ENCODE data around the gene FNDC3A. TPM values are rescaled to one million over a fixed set of nuclear protein-coding genes. Genes with fewer than 3 reads are reported as not detected.
"Not testable (repeated sequence)": the region's sequence is repeated elsewhere in the genome, so short reads cannot be mapped to it uniquely, and the experiment has no call there.

The FNDC3A gene
- total and polyA plus RNA-seq, 4 donors, result 17.6 to 87.6 (median 34.5) TPM

DNA sequence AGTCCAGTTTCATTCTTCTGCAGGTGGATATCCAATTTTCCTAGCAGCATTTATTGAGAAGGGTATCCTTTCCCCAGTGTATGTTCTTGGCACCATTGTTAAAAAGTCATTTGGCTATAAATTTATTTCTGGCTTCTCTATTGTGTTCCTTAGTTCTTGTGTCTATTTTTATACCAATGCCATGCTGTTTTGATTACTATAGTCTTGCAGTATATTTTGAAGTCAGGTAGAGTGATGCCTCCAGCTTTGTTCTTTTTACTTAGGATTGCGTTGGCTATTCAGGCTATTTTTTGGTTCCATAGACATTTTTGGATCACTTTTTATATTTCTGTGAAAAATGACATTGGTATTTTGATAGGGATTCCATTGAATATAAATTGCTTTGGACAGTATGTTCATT lies 172.7 kb downstream of the FNDC3A start:
- ATAC-seq (ENCODE audit: insufficient read depth, low FRiP score) (no peak), DNase-seq (no peak)
- no peak overlapping the region for H3K9ac ChIP-seq (ENCODE audit: insufficient read depth in 1 of 2, low read length in 2 of 2)
- H3K36me3 ChIP-seq (ENCODE audit: control insufficient read depth in 4 of 4, insufficient read depth in 4 of 4, low read length in 4 of 4), result peaks cover 7 to 65% (median 23%) of the 10 kb centered on the region in 4 donors
- WGBS, 2 donors, result 98 to 100% methylated on average over 1 of the region's 1 CpG
- no peaks in the 10 kb centered on the region for H3K27me3 ChIP-seq (ENCODE audit: control insufficient read depth in 3 of 3, insufficient read depth in 3 of 3, low read length in 2 of 3)
- peaks cover 0 to 10% (median under 1%) of the 10 kb centered on the region in 4 donors for H3K9me3 ChIP-seq (ENCODE audit: control insufficient read depth in 4 of 4, insufficient read depth in 3 of 4, low read length in 3 of 4)
- TF ChIP-seq, protein P1, sequence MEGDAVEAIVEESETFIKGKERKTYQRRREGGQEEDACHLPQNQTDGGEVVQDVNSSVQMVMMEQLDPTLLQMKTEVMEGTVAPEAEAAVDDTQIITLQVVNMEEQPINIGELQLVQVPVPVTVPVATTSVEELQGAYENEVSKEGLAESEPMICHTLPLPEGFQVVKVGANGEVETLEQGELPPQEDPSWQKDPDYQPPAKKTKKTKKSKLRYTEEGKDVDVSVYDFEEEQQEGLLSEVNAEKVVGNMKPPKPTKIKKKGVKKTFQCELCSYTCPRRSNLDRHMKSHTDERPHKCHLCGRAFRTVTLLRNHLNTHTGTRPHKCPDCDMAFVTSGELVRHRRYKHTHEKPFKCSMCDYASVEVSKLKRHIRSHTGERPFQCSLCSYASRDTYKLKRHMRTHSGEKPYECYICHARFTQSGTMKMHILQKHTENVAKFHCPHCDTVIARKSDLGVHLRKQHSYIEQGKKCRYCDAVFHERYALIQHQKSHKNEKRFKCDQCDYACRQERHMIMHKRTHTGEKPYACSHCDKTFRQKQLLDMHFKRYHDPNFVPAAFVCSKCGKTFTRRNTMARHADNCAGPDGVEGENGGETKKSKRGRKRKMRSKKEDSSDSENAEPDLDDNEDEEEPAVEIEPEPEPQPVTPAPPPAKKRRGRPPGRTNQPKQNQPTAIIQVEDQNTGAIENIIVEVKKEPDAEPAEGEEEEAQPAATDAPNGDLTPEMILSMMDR (IDR thresholded peaks at IDR 0.05; ENCODE audit: control extremely low read depth, extremely low read depth), result no peak
- no peak overlapping the region for H3K27ac ChIP-seq (ENCODE audit: low read depth in 1 of 2, low read length in 1 of 2)
- H3K4me1 ChIP-seq (ENCODE audit: control insufficient read depth in 5 of 5, insufficient read depth in 5 of 5, low read length in 5 of 5), result no peaks in the 10 kb centered on the region
- no peak overlapping the region for H3K4me3 ChIP-seq

DNA sequence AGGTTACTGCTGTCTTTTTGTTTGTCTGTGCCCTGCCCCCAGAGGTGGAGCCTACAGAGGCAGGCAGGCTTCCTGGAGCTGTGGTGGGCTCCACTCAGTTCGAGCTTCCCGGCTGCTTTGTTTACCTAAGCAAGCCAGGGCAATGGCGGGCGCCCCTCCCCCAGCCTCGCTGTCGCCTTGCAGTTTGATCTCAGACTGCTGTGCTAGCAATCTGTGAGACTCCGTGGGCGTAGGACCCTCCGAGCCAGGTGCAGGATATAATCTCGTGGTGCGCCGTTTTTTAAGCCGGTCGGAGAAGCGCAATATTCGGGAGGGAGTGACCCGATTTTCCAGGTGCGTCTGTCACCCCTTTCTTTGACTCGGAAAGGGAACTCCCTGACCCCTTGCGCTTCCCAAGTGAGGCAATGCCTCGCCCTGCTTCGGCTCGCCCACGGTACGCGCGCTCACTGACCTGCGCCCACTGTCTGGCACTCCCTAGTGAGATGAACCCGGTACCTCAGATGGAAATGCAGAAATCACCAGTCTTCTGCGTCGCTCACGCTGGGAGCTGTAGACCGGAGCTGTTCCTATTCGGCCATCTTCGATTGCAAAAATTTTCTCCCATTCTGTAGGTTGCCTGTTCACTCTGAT lies 182.4 kb downstream of the FNDC3A start:
- not testable (repeated sequence) for H3K36me3 ChIP-seq (ENCODE audit: control insufficient read depth in 4 of 4, insufficient read depth in 4 of 4, low read length in 4 of 4); H3K4me1 ChIP-seq (ENCODE audit: control insufficient read depth in 5 of 5, insufficient read depth in 5 of 5, low read length in 5 of 5); ATAC-seq (ENCODE audit: insufficient read depth, low FRiP score); H3K9ac ChIP-seq (ENCODE audit: insufficient read depth in 1 of 2, low read length in 2 of 2); H3K27me3 ChIP-seq (ENCODE audit: control insufficient read depth in 3 of 3, insufficient read depth in 3 of 3, low read length in 2 of 3); H3K9me3 ChIP-seq (ENCODE audit: control insufficient read depth in 4 of 4, insufficient read depth in 3 of 4, low read length in 3 of 4); H3K4me3 ChIP-seq; DNase-seq; H3K27ac ChIP-seq (ENCODE audit: low read depth in 1 of 2, low read length in 1 of 2)
- WGBS, 2 donors, result 95% methylated on average over 28 to 35 of the region's 35 CpGs

DNA sequence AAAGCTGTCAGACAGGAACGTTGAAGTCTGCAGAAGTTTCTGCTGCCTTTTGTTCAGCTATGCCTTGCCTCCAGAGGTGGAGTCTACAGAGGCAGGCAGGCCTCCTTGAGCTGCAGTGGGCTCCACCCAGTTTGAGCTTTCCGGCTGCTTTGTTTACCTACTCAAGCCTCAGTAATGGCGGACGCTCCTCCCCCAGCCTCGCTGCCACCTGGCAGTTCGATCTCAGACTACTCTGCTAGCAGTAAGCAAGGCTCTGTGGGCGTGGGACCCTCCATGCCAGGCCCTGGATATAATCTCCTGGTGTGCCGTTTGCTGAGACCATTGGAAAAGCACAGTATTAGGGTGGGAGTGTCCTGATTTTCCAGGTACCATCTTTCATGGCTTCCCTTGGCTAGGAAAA lies 187.4 kb downstream of the FNDC3A start:
- not testable (repeated sequence) for H3K4me1 ChIP-seq (ENCODE audit: control insufficient read depth in 5 of 5, insufficient read depth in 5 of 5, low read length in 5 of 5); H3K27me3 ChIP-seq (ENCODE audit: control insufficient read depth in 3 of 3, insufficient read depth in 3 of 3, low read length in 2 of 3); H3K4me3 ChIP-seq; H3K27ac ChIP-seq (ENCODE audit: low read depth in 1 of 2, low read length in 1 of 2); H3K9ac ChIP-seq (ENCODE audit: insufficient read depth in 1 of 2, low read length in 2 of 2); ATAC-seq (ENCODE audit: insufficient read depth, low FRiP score); DNase-seq
- Histone ChIP-seq H3K9me3 (ENCODE audit: control insufficient read depth in 4 of 4, insufficient read depth in 3 of 4, low read length in 3 of 4) (peaks cover 0 to 15% (median 7%) of the 10 kb centered on the region in 4 donors), H3K36me3 (ENCODE audit: control insufficient read depth in 4 of 4, insufficient read depth in 4 of 4, low read length in 4 of 4) (peaks cover 12 to 35% (median 17%) of the 10 kb centered on the region in 4 donors)
- WGBS, 2 donors, result 98% methylated on average over 8 of the region's 8 CpGs

DNA sequence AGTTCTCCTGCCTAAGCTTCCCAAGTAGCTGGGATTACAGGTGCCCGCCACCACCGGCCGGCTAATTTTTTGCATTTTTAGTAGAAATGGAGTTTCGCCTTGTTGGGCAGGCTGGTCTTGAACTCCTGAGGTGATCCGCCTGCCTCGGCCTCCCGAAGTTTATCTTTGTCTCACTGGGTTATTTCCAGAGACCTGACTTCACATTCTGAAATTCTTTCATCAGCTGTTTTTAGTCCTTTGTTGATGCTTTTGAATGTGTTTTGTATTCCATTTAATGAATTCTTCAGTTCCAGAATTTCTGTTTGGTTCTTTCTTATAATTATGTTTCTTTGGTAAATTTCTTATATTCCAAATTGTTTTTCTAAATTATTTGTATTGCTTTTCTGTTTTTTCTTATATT lies 189.0 kb downstream of the FNDC3A start:
- Histone ChIP-seq H3K4me1 (ENCODE audit: control insufficient read depth in 5 of 5, insufficient read depth in 5 of 5, low read length in 5 of 5) (peaks cover 0 to 7% (median 0%) of the 10 kb centered on the region in 5 donors), H3K27me3 (ENCODE audit: control insufficient read depth in 3 of 3, insufficient read depth in 3 of 3, low read length in 2 of 3) (no peaks in the 10 kb centered on the region), H3K9me3 (ENCODE audit: control insufficient read depth in 4 of 4, insufficient read depth in 3 of 4, low read length in 3 of 4) (peaks cover 0 to 15% (median 7%) of the 10 kb centered on the region in 4 donors), H3K4me3 (no peak overlapping the region), H3K9ac (ENCODE audit: insufficient read depth in 1 of 2, low read length in 2 of 2) (no peak overlapping the region), H3K36me3 (ENCODE audit: control insufficient read depth in 4 of 4, insufficient read depth in 4 of 4, low read length in 4 of 4) (peaks cover 12 to 35% (median 23%) of the 10 kb centered on the region in 4 donors), H3K27ac (ENCODE audit: low read depth in 1 of 2, low read length in 1 of 2) (no peak overlapping the region)
- DNase-seq (no peak), ATAC-seq (ENCODE audit: insufficient read depth, low FRiP score) (no peak)
- TF ChIP-seq, protein P1 (IDR thresholded peaks at IDR 0.05; ENCODE audit: control extremely low read depth, extremely low read depth), result no peak
- 98 to 99% methylated on average over 7 of the region's 7 CpGs for WGBS, 2 donors

Data from lung (tissue), 12 donors.